HEK293 (cell line): ENCODE data around the gene ATXN1L.

Source experiments
- GLIS2 ChIP-seq: fragments of 450-650 bp; formaldehyde crosslinking; IDR thresholded peaks from 2 replicates; pipeline ENCODE4 v1.5.1; 2016; ENCODE audit warnings: missing biosample characterization, missing genetic modification characterization
- HOXA7 ChIP-seq: sonication (generic); formaldehyde crosslinking; IDR thresholded peaks from 2 replicates; pipeline ENCODE4 v1.8.1; 2022; ENCODE audit warnings: missing genetic modification reagents, borderline replicate concordance
- HOXC10 ChIP-seq: sonication (generic); formaldehyde crosslinking; IDR thresholded peaks from 2 replicates; pipeline ENCODE4 v1.8.1; 2023; ENCODE audit warnings: mild to moderate bottlenecking, missing genetic modification reagents
- MYNN ChIP-seq: fragments of 450-650 bp; formaldehyde crosslinking; IDR thresholded peaks from 2 replicates; pipeline ENCODE4 v1.5.1; 2016; ENCODE audit warnings: missing biosample characterization, missing genetic modification characterization, borderline replicate concordance
- PRDM4 ChIP-seq: fragments of 450-650 bp; formaldehyde crosslinking; IDR thresholded peaks from 2 replicates; pipeline ENCODE4 v1.5.1; 2017; ENCODE audit warnings: missing biosample characterization, missing genetic modification characterization
- REPIN1 ChIP-seq: fragments of 450-650 bp; formaldehyde crosslinking; IDR thresholded peaks from 2 replicates; pipeline ENCODE4 v1.5.1; 2017; ENCODE audit warnings: missing biosample characterization, missing genetic modification characterization, low read depth
- SALL2 ChIP-seq: fragments of 450-650 bp; formaldehyde crosslinking; IDR thresholded peaks from 2 replicates; pipeline ENCODE4 v1.5.0; 2017; ENCODE audit warnings: missing biosample characterization, mild to moderate bottlenecking, missing genetic modification characterization, borderline replicate concordance
- TRIM28 ChIP-seq: IDR thresholded peaks from 2 replicates; pipeline ENCODE4 v1.6.1; 2011; ENCODE audit warnings: low read length, control low read depth, borderline replicate concordance
- YY1 ChIP-seq: fragments of 450-650 bp; formaldehyde crosslinking; IDR thresholded peaks from 2 replicates; pipeline ENCODE4 v1.5.1; 2018; ENCODE audit warnings: missing biosample characterization, missing genetic modification characterization
- ZBTB44 ChIP-seq: fragments of 450-650 bp; IDR thresholded peaks from 2 replicates; pipeline ENCODE4 v1.5.1; 2018; ENCODE audit warnings: missing biosample characterization, mild to moderate bottlenecking, missing genetic modification characterization
- ZBTB8A ChIP-seq: fragments of 450-650 bp; formaldehyde crosslinking; IDR thresholded peaks from 2 replicates; pipeline ENCODE4 v1.5.1; 2016; ENCODE audit warnings: missing biosample characterization, missing genetic modification characterization
- ZFP3 ChIP-seq: fragments of 450-650 bp; formaldehyde crosslinking; IDR thresholded peaks from 2 replicates; pipeline ENCODE4 v1.5.1; 2016; ENCODE audit warnings: low read depth, missing biosample characterization, missing genetic modification characterization
- ZNF10 ChIP-seq: fragments of 450-650 bp; formaldehyde crosslinking; IDR thresholded peaks from 2 replicates; pipeline ENCODE4 v1.5.1; 2017; ENCODE audit warnings: missing biosample characterization, missing genetic modification characterization
- ZNF112 ChIP-seq: fragments of 450-650 bp; formaldehyde crosslinking; IDR thresholded peaks from 2 replicates; pipeline ENCODE4 v1.5.0; 2017; ENCODE audit warnings: missing biosample characterization, missing genetic modification characterization
- ZNF174 ChIP-seq: fragments of 450-650 bp; formaldehyde crosslinking; IDR thresholded peaks from 2 replicates; pipeline ENCODE4 v1.5.0; 2017; ENCODE audit warnings: missing biosample characterization, mild to moderate bottlenecking, missing genetic modification characterization
- ZNF202 ChIP-seq: fragments of 450-650 bp; formaldehyde crosslinking; IDR thresholded peaks from 2 replicates; pipeline ENCODE4 v1.5.1; 2016; ENCODE audit warnings: missing biosample characterization, missing genetic modification characterization, borderline replicate concordance
- ZNF239 ChIP-seq: fragments of 450-650 bp; formaldehyde crosslinking; IDR thresholded peaks from 2 replicates; pipeline ENCODE4 v1.5.1; 2016; ENCODE audit warnings: missing biosample characterization, missing genetic modification characterization
- ZNF302 ChIP-seq: fragments of 450-650 bp; formaldehyde crosslinking; IDR thresholded peaks from 2 replicates; pipeline ENCODE4 v1.5.1; 2016; ENCODE audit warnings: missing biosample characterization, missing genetic modification characterization, low read depth
- ZNF366 ChIP-seq: fragments of 450-650 bp; formaldehyde crosslinking; conservative IDR thresholded peaks from 2 replicates; pipeline ENCODE4 v1.5.1; 2016; ENCODE audit warnings: missing biosample characterization, missing genetic modification characterization
- ZNF391 ChIP-seq: fragments of 450-650 bp; formaldehyde crosslinking; IDR thresholded peaks from 2 replicates; pipeline ENCODE4 v1.5.1; 2016; ENCODE audit warnings: low read depth, missing biosample characterization, missing genetic modification characterization, borderline replicate concordance
- ZNF394 ChIP-seq: fragments of 450-650 bp; formaldehyde crosslinking; IDR thresholded peaks from 2 replicates; pipeline ENCODE4 v1.5.1; 2016; ENCODE audit warnings: missing biosample characterization, missing genetic modification characterization, mild to moderate bottlenecking, moderate library complexity, borderline replicate concordance
- ZNF521 ChIP-seq: fragments of 450-650 bp; formaldehyde crosslinking; IDR thresholded peaks from 2 replicates; pipeline ENCODE4 v1.5.1; 2017; ENCODE audit warnings: missing biosample characterization, mild to moderate bottlenecking, missing genetic modification characterization
- ZNF558 ChIP-seq: fragments of 450-650 bp; formaldehyde crosslinking; IDR thresholded peaks from 2 replicates; pipeline ENCODE4 v1.5.1; 2016; ENCODE audit warnings: missing biosample characterization, missing genetic modification characterization
- ZNF621 ChIP-seq: fragments of 450-650 bp; formaldehyde crosslinking; IDR thresholded peaks from 2 replicates; pipeline ENCODE4 v1.5.1; 2017; ENCODE audit warnings: missing biosample characterization, missing genetic modification characterization
- ZNF654 ChIP-seq: fragments of 450-650 bp; formaldehyde crosslinking; IDR thresholded peaks from 2 replicates; pipeline ENCODE4 v1.5.1; 2016; ENCODE audit warnings: low read depth, missing biosample characterization, missing genetic modification characterization
- ZNF837 ChIP-seq: fragments of 450-650 bp; formaldehyde crosslinking; IDR thresholded peaks from 2 replicates; pipeline ENCODE4 v1.5.1; 2016; ENCODE audit warnings: missing biosample characterization, missing genetic modification characterization
- TF ChIP-seq, protein P1 (sequence below): fragments of 450-650 bp; formaldehyde crosslinking; IDR thresholded peaks from 2 replicates; pipeline ENCODE4 v1.5.1; 2016; ENCODE audit warnings: missing biosample characterization, missing genetic modification characterization, low read depth
- TF ChIP-seq, protein P2 (sequence below): fragments of 450-650 bp; formaldehyde crosslinking; optimal IDR thresholded peaks from 2 replicates; pipeline ENCODE3; 2016; ENCODE audit warnings: missing biosample characterization, mild to moderate bottlenecking, missing genetic modification characterization

Gene ATXN1L

DNA sequence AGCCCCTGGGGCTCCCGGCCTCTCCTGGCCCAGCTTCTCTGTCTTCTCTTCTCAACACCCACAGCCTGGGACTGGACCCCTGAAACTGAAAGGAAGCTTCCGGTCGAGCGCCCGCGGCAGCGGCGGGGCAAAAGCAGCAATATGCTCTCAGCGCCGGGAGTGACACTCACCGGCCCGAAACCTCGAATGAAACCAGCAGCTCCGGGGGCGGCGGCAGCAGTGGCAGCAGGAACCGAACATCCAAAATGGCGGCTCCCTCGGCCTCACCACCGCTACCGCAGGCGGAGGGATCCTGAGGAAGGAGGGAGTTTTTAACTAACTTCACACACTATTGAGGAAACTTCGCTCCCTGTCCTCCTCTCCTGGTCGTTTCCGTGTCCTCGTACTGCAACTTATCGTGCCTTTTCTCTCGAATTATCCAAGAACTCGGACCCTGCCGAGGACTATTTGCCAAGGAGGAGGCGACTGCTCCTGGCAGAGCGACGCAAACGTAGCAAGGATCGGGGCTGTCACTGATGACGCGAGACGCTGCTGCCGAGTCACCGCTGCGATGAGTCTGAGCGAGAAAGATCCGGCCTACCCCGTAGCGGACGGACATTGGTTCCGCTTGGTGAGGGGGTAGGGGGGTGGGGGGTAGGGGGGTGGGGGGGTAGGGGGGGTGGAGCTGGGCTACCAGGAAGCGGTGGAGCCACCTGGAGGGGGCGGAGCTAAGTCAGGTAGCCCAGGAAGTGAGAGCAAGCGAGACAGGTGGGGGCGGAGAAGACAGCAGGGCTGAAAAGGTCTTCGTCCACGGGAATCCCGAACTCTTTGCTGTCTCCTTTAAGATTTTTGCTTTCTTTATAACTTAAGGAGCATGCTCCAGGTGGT lies 37.0 kb upstream of the ATXN1L start, which contains the start of gene AP1G1 (continued):
- TF ChIP-seq ZNF391 (peak; percentile 98), ZNF239 (tag by site-specific recombination) (peak; percentile 75; the same call in 1 of the 2 replicates), ZNF394 (peak; percentile 73), ZNF302 (tag by site-specific recombination) (no peak), YY1 (tag by site-specific recombination) (peak; percentile 99), GLIS2 (tag by site-specific recombination) (no peak), ZBTB44 (peak; percentile 5; the same call in 1 of the 2 replicates), TRIM28 (peak; percentile 82), MYNN (tag by site-specific recombination) (no peak), ZNF837 (tag by site-specific recombination) (no peak), HOXC10 (CRISPR knock-in tag) (no peak), HOXA7 (no peak), ZBTB8A (tag by site-specific recombination) (peak; percentile 54; the same call in 1 of the 2 replicates), ZNF202 (tag by site-specific recombination) (no peak), ZNF174 (tag by site-specific recombination) (no peak), ZNF654 (tag by site-specific recombination) (no peak), ZNF366 (tag by site-specific recombination) (peak; percentile 87), ZNF558 (tag by site-specific recombination) (0 out of 2 replicates have a peak, but pooled peaks have one; percentile 44), ZNF521 (tag by site-specific recombination) (no peak), ZNF112 (tag by site-specific recombination) (no peak), PRDM4 (tag by site-specific recombination) (peak; percentile 66), SALL2 (no peak), ZFP3 (tag by site-specific recombination) (no peak), REPIN1 (0 out of 2 replicates have a peak, but pooled peaks have one; percentile 39), ZNF621 (tag by site-specific recombination) (no peak), ZNF10 (peak; percentile 95)
- TF ChIP-seq, protein P1, sequence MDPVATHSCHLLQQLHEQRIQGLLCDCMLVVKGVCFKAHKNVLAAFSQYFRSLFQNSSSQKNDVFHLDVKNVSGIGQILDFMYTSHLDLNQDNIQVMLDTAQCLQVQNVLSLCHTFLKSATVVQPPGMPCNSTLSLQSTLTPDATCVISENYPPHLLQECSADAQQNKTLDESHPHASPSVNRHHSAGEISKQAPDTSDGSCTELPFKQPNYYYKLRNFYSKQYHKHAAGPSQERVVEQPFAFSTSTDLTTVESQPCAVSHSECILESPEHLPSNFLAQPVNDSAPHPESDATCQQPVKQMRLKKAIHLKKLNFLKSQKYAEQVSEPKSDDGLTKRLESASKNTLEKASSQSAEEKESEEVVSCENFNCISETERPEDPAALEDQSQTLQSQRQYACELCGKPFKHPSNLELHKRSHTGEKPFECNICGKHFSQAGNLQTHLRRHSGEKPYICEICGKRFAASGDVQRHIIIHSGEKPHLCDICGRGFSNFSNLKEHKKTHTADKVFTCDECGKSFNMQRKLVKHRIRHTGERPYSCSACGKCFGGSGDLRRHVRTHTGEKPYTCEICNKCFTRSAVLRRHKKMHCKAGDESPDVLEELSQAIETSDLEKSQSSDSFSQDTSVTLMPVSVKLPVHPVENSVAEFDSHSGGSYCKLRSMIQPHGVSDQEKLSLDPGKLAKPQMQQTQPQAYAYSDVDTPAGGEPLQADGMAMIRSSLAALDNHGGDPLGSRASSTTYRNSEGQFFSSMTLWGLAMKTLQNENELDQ (tag by site-specific recombination): no peak
- TF ChIP-seq, protein P2, sequence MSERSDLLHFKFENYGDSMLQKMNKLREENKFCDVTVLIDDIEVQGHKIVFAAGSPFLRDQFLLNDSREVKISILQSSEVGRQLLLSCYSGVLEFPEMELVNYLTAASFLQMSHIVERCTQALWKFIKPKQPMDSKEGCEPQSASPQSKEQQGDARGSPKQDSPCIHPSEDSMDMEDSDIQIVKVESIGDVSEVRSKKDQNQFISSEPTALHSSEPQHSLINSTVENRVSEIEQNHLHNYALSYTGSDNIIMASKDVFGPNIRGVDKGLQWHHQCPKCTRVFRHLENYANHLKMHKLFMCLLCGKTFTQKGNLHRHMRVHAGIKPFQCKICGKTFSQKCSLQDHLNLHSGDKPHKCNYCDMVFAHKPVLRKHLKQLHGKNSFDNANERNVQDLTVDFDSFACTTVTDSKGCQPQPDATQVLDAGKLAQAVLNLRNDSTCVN (tag by site-specific recombination): peak; percentile 40
